ENCODE results near the gene DAGLB. TPM values are rescaled to one million over a fixed set of nuclear protein-coding genes. Genes with fewer than 3 reads are reported as not detected.

DAGLB gene
- polyA plus RNA-seq, 1 donor (not counting 4 experiments of a cell fraction or from before 2014, with no cell fraction given) = 15.5 TPM

GRCh38 chr7:6420680-6421079 is 27.1 kb downstream of the DAGLB start:
- Histone ChIP-seq H2AFZ (ENCODE audit: control insufficient read depth, low read length) (no peak overlapping the region), H3K9me3 (ENCODE audit: control insufficient read depth, low read depth, low read length) (no peaks in the 10 kb centered on the region), H3K36me3 (ENCODE audit: control insufficient read depth in 2 of 2, extremely low read depth in 1 of 2, insufficient read depth in 2 of 2, low read length in 2 of 2) (peaks cover 21 to 28% of the 10 kb centered on the region in 2 experiments), H3K27ac (ENCODE audit: control insufficient read depth, insufficient read depth, low read length) (no peak overlapping the region), H3K4me1 (ENCODE audit: control insufficient read depth, extremely low read depth, insufficient read depth, low read length) (peaks cover 11% of the 10 kb centered on the region), H3K27me3 (ENCODE audit: control insufficient read depth, extremely low read depth, insufficient read depth, low read length) (no peaks in the 10 kb centered on the region), H3K4me3 (ENCODE audit: control insufficient read depth in 2 of 3, extremely low read depth in 1 of 3, insufficient read depth in 2 of 3, low read depth in 1 of 3, low read length in 3 of 3) (no peak overlapping the region), H4K20me1 (ENCODE audit: control insufficient read depth, extremely low read depth, insufficient read depth, low read length) (no peaks in the 10 kb centered on the region), H3K9me1 (ENCODE audit: control insufficient read depth, extremely low read depth, insufficient read depth, low read length) (no peaks in the 10 kb centered on the region), H3K79me2 (ENCODE audit: control insufficient read depth, insufficient read depth, low read length) (no peaks in the 10 kb centered on the region), H3K9ac (ENCODE audit: control insufficient read depth, extremely low read depth, insufficient read depth, low read length) (no peak overlapping the region), H3K4me2 (ENCODE audit: control insufficient read depth, extremely low read depth, insufficient read depth, low read depth, low read length) (no peak overlapping the region)
- dilution Hi-C loops (cut with MboI; ENCODE audit: extremely low pct_ligation_motif_present, low sequenced_read_pairs) = no loop called here
- no peak for TF ChIP-seq CTCF (optimal IDR thresholded peaks at IDR 0.05 in 1 of 3, IDR thresholded peaks at IDR 0.05 in 1 of 3, conservative IDR thresholded peaks at IDR 0.05 in 1 of 3; ENCODE audit: extremely low read depth in 1 of 3, insufficient read depth in 2 of 3, low read length in 3 of 3)
- TF ChIP-seq EZH2 (IDR thresholded peaks at IDR 0.05; ENCODE audit: low read length) = no peak
- DNase-seq (ENCODE audit: low read depth, low spot score) (no peak), FAIRE-seq (no peak)

- H3K27ac ChIP-seq (ENCODE audit: control insufficient read depth, insufficient read depth, low read length) = no peak overlapping the region
- H3K79me2 ChIP-seq (ENCODE audit: control insufficient read depth, insufficient read depth, low read length) = no peaks in the 10 kb centered on the region
- TF ChIP-seq EZH2 (IDR thresholded peaks at IDR 0.05; ENCODE audit: low read length) (no peak), CTCF (optimal IDR thresholded peaks at IDR 0.05 in 1 of 3, IDR thresholded peaks at IDR 0.05 in 1 of 3, conservative IDR thresholded peaks at IDR 0.05 in 1 of 3; ENCODE audit: extremely low read depth in 1 of 3, insufficient read depth in 2 of 3, low read length in 3 of 3) (no peak)
- H3K9me3 ChIP-seq (ENCODE audit: control insufficient read depth, low read depth, low read length) = no peaks in the 10 kb centered on the region
- no peak overlapping the region for H3K4me2 ChIP-seq (ENCODE audit: control insufficient read depth, extremely low read depth, insufficient read depth, low read depth, low read length)
- DNase-seq (ENCODE audit: low read depth, low spot score) = no peak
- H3K9me1 ChIP-seq (ENCODE audit: control insufficient read depth, extremely low read depth, insufficient read depth, low read length) = no peaks in the 10 kb centered on the region
- H3K36me3 ChIP-seq (ENCODE audit: control insufficient read depth in 2 of 2, extremely low read depth in 1 of 2, insufficient read depth in 2 of 2, low read length in 2 of 2) = peaks cover 19 to 24% of the 10 kb centered on the region in 2 experiments
- dilution Hi-C loops (cut with MboI; ENCODE audit: extremely low pct_ligation_motif_present, low sequenced_read_pairs) = no loop called here
- no peaks in the 10 kb centered on the region for H4K20me1 ChIP-seq (ENCODE audit: control insufficient read depth, extremely low read depth, insufficient read depth, low read length)
- H2AFZ ChIP-seq (ENCODE audit: control insufficient read depth, low read length) = no peak overlapping the region
- peaks cover 7% of the 10 kb centered on the region for H3K4me1 ChIP-seq (ENCODE audit: control insufficient read depth, extremely low read depth, insufficient read depth, low read length)
- no peak overlapping the region for H3K9ac ChIP-seq (ENCODE audit: control insufficient read depth, extremely low read depth, insufficient read depth, low read length)
- H3K27me3 ChIP-seq (ENCODE audit: control insufficient read depth, extremely low read depth, insufficient read depth, low read length) = no peaks in the 10 kb centered on the region
- no peak overlapping the region for H3K4me3 ChIP-seq (ENCODE audit: control insufficient read depth in 2 of 3, extremely low read depth in 1 of 3, insufficient read depth in 2 of 3, low read depth in 1 of 3, low read length in 3 of 3)
- FAIRE-seq = no peak
Observed at GRCh38 chr7:6419310-6419773, 28.4 kb downstream of the DAGLB start.
